Liver (tissue), 9 donors: ENCODE data around the gene TPCN1. TPM values are rescaled to one million over a fixed set of nuclear protein-coding genes. Genes with fewer than 3 reads are reported as not detected.

Experiments used
- DNase-seq: peaks from one replicate; pipeline ENCODE4 v3.0.0-alpha.2; 2017; ENCODE audit warnings: low spot score
- H3K27ac ChIP-seq, 2 donors: one replicate each; pipeline ENCODE4 v1.7.0; 2013; ENCODE audit warnings: inconsistent platforms in 2 of 2, low read length in 2 of 2, control low read depth in 1 of 2, low read depth in 1 of 2, mild to moderate bottlenecking in 1 of 2
- H3K27me3 ChIP-seq, 4 donors: one replicate each; pipeline versions ENCODE4 v1.6.1 to v1.7.0; 2013; ENCODE audit warnings: low read length in 3 of 4, inconsistent platforms in 1 of 4, mild to moderate bottlenecking in 1 of 4, moderate library complexity in 1 of 4; ENCODE audit not compliant: control insufficient read depth in 4 of 4, insufficient read depth in 4 of 4
- H3K36me3 ChIP-seq, 4 donors: one replicate each; pipeline versions ENCODE4 v1.6.1 to v1.7.0; 2013; ENCODE audit warnings: low read length in 3 of 4, mild to moderate bottlenecking in 3 of 4, low read depth in 1 of 4, moderate library complexity in 1 of 4; ENCODE audit not compliant: control insufficient read depth in 4 of 4, insufficient read depth in 3 of 4
- H3K4me1 ChIP-seq, 4 donors: one replicate each; pipeline versions ENCODE4 v1.6.1 to v1.7.0; 2013; ENCODE audit warnings: low read length in 3 of 4, mild to moderate bottlenecking in 3 of 4, moderate library complexity in 1 of 4; ENCODE audit not compliant: control insufficient read depth in 4 of 4, insufficient read depth in 4 of 4
- H3K4me3 ChIP-seq, 3 donors: one replicate each; pipeline versions ENCODE4 v1.6.1 to v1.7.0; 2013; ENCODE audit warnings: low read length in 3 of 3, control low read depth in 1 of 3, low read depth in 1 of 3, mild to moderate bottlenecking in 1 of 3
- H3K9ac ChIP-seq, 2 donors: one replicate each; pipeline ENCODE4 v1.7.0; 2013; ENCODE audit warnings: low read length in 2 of 2, mild to moderate bottlenecking in 2 of 2, moderate library complexity in 2 of 2, control low read depth in 1 of 2, low read depth in 1 of 2
- H3K9me3 ChIP-seq, 4 donors: one replicate each; pipeline versions ENCODE4 v1.6.1 to v1.7.0; 2013; ENCODE audit warnings: low read length in 3 of 4; ENCODE audit not compliant: control insufficient read depth in 4 of 4
- EGR1 ChIP-seq, 2 donors: IDR thresholded peaks; 2 replicates each; pipeline ENCODE4 v1.6.1; 2016 to 2018; ENCODE audit warnings: antibody characterized with exemption in 2 of 2, low read depth in 2 of 2
- FOXA1 ChIP-seq: IDR thresholded peaks from 2 replicates; pipeline ENCODE4 v1.6.1; 2016; ENCODE audit warnings: antibody characterized with exemption
- FOXA2 ChIP-seq: IDR thresholded peaks from 2 replicates; pipeline ENCODE4 v1.6.1; 2016; ENCODE audit warnings: antibody characterized with exemption
- GABPA ChIP-seq, 2 donors: IDR thresholded peaks in 1 of 2; conservative IDR thresholded peaks in 1 of 2; 2 replicates each; pipeline ENCODE4 v1.6.1; 2016; ENCODE audit warnings: antibody characterized with exemption in 2 of 2, mild to moderate bottlenecking in 1 of 2, moderate library complexity in 1 of 2
- HNF4A ChIP-seq, 2 donors: conservative IDR thresholded peaks; 2 replicates each; pipeline ENCODE4 v1.6.1; 2016; ENCODE audit warnings: antibody characterized with exemption in 2 of 2, mild to moderate bottlenecking in 2 of 2
- HNF4G ChIP-seq: IDR thresholded peaks from 2 replicates; pipeline ENCODE4 v1.6.1; 2016; ENCODE audit warnings: antibody characterized with exemption
- JUND ChIP-seq, 2 donors: IDR thresholded peaks; 2 replicates each; pipeline ENCODE4 v1.6.1; 2016; ENCODE audit warnings: antibody characterized with exemption in 2 of 2
- RAD21 ChIP-seq, 2 donors: IDR thresholded peaks; 2 replicates each; pipeline ENCODE4 v1.6.1; 2016; ENCODE audit warnings: antibody characterized with exemption in 2 of 2, mild to moderate bottlenecking in 2 of 2
- RXRA ChIP-seq, 2 donors: IDR thresholded peaks; 2 replicates each; pipeline ENCODE4 v1.6.1; 2017 to 2018; ENCODE audit warnings: antibody characterized with exemption in 2 of 2, mild to moderate bottlenecking in 1 of 2
- SP1 ChIP-seq: IDR thresholded peaks from 2 replicates; pipeline ENCODE4 v1.6.1; 2018; ENCODE audit warnings: antibody characterized with exemption, mild to moderate bottlenecking
- YY1 ChIP-seq: IDR thresholded peaks from 2 replicates; pipeline ENCODE4 v1.6.1; 2016; ENCODE audit warnings: antibody characterized with exemption, mild to moderate bottlenecking
- WGBS: extraction: QIAGEN DNeasy Blood & Tissue Kit; methylation state at CpG from one replicate; pipeline ENCODE4 v1.1.7; 2013; 5-methylcytosine and 5-hydroxymethylcytosine counted together
- polyA plus RNA-seq, 2 donors: library from polyadenylated mRNA; stranded (reverse) in 1 of 2; unstranded in 1 of 2; fragments of 200-250 nt in 1 of 2; fragments of >200 nt in 1 of 2; fragmentation: Nextera tagmentation in 1 of 2; extraction: Ambion mirVana in 1 of 2; gene quantifications; one replicate each; pipeline versions ENCODE4 v1.2.1 to v1.2.3, GENCODE V29; 2013 to 2015
- total RNA-seq, 2 donors: library from RNA; depleted of rRNA; stranded (reverse); fragments of >200 nt; gene quantifications; one replicate each; pipeline ENCODE4 v1.2.3, GENCODE V29; 2014
- TF ChIP-seq, protein P1 (sequence below): fragments of 150-350 bp; IDR thresholded peaks from 2 replicates; pipeline ENCODE4 v1.5.1; 2017; ENCODE audit warnings: improper control_type of control experiment, low read depth, low read length; ENCODE audit not compliant: missing input control
- TF ChIP-seq, protein P2 (sequence below): IDR thresholded peaks from 2 replicates; pipeline ENCODE4 v1.6.1; 2016; ENCODE audit warnings: antibody characterized with exemption
- TF ChIP-seq, protein P3 (sequence below): IDR thresholded peaks from 2 replicates; pipeline ENCODE4 v1.6.1; 2016; ENCODE audit warnings: antibody characterized with exemption
- TF ChIP-seq, protein P4 (sequence below): IDR thresholded peaks from 2 replicates; pipeline ENCODE4 v1.6.1; 2016; ENCODE audit warnings: antibody characterized with exemption, mild to moderate bottlenecking
- donor health status: healthy.
- donor health status: healthy.
- donor health status: healthy.
- donor health status: healthy.
- donor health status: healthy.

The TPCN1 gene
- total and polyA plus RNA-seq, 4 donors = 8.6 to 19.2 (median 13.7) TPM

DNA sequence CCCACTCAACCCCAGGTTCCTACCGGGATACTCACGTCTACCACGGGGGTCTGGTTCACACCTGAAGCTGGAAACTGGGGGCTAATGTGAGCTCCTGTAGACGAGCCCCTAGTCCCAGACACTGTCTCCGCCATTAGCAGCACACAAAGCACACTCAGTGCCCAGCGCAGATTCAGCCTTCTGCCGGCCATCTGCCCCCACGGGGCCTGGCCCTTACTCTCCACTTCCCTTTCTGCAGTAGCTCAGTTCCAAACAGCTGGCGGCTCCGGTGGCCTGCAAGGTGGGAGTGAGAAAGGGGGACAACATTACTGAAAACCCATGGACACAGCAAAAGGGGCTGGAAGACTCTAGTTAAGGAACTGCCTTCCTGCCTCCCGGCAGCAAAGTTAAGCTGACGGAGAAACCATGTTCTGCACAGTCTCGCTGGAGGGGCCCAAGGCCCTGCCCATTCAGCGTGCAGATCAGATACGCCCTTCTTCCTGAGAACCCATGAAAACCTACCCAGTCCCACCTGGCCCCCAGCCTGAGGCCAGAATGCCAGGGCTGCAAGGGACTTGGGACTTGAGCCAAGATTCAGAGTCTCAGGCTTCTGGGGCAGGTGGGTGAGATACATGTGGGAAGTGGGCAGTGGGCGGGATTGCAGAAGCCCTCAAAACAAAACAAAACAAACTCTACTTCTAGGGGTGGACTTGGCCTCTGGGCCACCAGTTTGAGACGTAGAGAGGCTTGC lies 111.6 kb downstream of the TPCN1 start:
- H3K36me3 ChIP-seq = peaks cover 0 to 13% (median 5%) of the 10 kb centered on the region in 4 donors
- WGBS = 90% methylated on average over 17 of the region's 17 CpGs

DNA sequence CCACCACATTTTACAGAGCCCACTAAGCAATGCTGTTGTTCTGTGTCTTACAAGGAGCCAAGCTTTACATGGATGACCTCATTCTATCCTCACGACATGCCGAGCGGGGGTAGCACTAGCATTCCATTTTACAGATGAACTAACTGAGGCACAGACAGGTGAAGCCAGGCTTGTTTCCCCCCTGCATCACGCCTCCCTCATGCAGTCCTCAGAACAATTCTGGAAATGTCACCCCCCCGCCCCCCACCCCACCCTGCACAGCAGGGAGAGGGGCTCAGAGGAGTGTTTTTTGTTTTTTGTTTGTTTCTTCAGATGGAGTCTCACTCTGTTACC lies 112.1 kb downstream of the TPCN1 start:
- no peak overlapping the region for H3K4me3 ChIP-seq
- H3K4me1 ChIP-seq = peaks cover 0 to 13% (median 8%) of the 10 kb centered on the region in 4 donors
- no peaks in the 10 kb centered on the region for H3K27me3 ChIP-seq
- no peak overlapping the region for H3K9ac ChIP-seq
- DNase-seq = no peak
- no peak overlapping the region for H3K27ac ChIP-seq
- H3K9me3 ChIP-seq = no peaks in the 10 kb centered on the region
- H3K36me3 ChIP-seq = peaks cover 0 to 13% (median 5%) of the 10 kb centered on the region in 4 donors
- WGBS = 93% methylated on average over 5 of the region's 5 CpGs
- TF ChIP-seq HNF4A (conservative IDR thresholded peaks at IDR 0.05) (no peak), RAD21 (IDR thresholded peaks at IDR 0.05) (no peak), SP1 (no peak), JUND (IDR thresholded peaks at IDR 0.05) (no peak), GABPA (IDR thresholded peaks at IDR 0.05 in 1 of 2, conservative IDR thresholded peaks at IDR 0.05 in 1 of 2) (no peak), FOXA2 (no peak), HNF4G (no peak), EGR1 (IDR thresholded peaks at IDR 0.05; ENCODE audit: low read depth in 2 of 2) (no peak), RXRA (IDR thresholded peaks at IDR 0.05) (no peak), FOXA1 (no peak)
- TF ChIP-seq, protein P1, sequence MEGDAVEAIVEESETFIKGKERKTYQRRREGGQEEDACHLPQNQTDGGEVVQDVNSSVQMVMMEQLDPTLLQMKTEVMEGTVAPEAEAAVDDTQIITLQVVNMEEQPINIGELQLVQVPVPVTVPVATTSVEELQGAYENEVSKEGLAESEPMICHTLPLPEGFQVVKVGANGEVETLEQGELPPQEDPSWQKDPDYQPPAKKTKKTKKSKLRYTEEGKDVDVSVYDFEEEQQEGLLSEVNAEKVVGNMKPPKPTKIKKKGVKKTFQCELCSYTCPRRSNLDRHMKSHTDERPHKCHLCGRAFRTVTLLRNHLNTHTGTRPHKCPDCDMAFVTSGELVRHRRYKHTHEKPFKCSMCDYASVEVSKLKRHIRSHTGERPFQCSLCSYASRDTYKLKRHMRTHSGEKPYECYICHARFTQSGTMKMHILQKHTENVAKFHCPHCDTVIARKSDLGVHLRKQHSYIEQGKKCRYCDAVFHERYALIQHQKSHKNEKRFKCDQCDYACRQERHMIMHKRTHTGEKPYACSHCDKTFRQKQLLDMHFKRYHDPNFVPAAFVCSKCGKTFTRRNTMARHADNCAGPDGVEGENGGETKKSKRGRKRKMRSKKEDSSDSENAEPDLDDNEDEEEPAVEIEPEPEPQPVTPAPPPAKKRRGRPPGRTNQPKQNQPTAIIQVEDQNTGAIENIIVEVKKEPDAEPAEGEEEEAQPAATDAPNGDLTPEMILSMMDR = no peak
- TF ChIP-seq, protein P2, sequence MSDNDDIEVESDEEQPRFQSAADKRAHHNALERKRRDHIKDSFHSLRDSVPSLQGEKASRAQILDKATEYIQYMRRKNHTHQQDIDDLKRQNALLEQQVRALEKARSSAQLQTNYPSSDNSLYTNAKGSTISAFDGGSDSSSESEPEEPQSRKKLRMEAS = no peak
- TF ChIP-seq, protein P3, sequence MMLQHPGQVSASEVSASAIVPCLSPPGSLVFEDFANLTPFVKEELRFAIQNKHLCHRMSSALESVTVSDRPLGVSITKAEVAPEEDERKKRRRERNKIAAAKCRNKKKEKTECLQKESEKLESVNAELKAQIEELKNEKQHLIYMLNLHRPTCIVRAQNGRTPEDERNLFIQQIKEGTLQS = no peak
- TF ChIP-seq, protein P4, sequence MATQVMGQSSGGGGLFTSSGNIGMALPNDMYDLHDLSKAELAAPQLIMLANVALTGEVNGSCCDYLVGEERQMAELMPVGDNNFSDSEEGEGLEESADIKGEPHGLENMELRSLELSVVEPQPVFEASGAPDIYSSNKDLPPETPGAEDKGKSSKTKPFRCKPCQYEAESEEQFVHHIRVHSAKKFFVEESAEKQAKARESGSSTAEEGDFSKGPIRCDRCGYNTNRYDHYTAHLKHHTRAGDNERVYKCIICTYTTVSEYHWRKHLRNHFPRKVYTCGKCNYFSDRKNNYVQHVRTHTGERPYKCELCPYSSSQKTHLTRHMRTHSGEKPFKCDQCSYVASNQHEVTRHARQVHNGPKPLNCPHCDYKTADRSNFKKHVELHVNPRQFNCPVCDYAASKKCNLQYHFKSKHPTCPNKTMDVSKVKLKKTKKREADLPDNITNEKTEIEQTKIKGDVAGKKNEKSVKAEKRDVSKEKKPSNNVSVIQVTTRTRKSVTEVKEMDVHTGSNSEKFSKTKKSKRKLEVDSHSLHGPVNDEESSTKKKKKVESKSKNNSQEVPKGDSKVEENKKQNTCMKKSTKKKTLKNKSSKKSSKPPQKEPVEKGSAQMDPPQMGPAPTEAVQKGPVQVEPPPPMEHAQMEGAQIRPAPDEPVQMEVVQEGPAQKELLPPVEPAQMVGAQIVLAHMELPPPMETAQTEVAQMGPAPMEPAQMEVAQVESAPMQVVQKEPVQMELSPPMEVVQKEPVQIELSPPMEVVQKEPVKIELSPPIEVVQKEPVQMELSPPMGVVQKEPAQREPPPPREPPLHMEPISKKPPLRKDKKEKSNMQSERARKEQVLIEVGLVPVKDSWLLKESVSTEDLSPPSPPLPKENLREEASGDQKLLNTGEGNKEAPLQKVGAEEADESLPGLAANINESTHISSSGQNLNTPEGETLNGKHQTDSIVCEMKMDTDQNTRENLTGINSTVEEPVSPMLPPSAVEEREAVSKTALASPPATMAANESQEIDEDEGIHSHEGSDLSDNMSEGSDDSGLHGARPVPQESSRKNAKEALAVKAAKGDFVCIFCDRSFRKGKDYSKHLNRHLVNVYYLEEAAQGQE = no peak

More for the DNA sequence above, 111.6 kb downstream of the TPCN1 start:
- no peak overlapping the region for H3K27ac ChIP-seq
- no peak overlapping the region for H3K4me3 ChIP-seq
- no peaks in the 10 kb centered on the region for H3K9me3 ChIP-seq
- no peak for TF ChIP-seq RAD21 (IDR thresholded peaks at IDR 0.05)
- no peak for TF ChIP-seq YY1
- no peaks in the 10 kb centered on the region for H3K27me3 ChIP-seq
- no peak for DNase-seq
- H3K9ac ChIP-seq = no peak overlapping the region
- peaks cover 0 to 13% (median 8%) of the 10 kb centered on the region in 4 donors for H3K4me1 ChIP-seq
